ENCODE measurements around the gene POLR2J. TPM values are rescaled to one million over a fixed set of nuclear protein-coding genes. Genes with fewer than 3 reads are reported as not detected.
A peak's percentile ranks its signal among the peaks of the same experiment; 100 is the strongest.
"Not testable (repeated sequence)": the region's sequence is repeated elsewhere in the genome, so short reads cannot be mapped to it uniquely, and the experiment has no call there.

The POLR2J gene
- total RNA-seq, 2 donors from 2014 or later, result 35.0 to 40.3 TPM

GRCh38 chr7:102498321-102498720 lies 19.6 kb upstream of the POLR2J start:
- peak; percentile 73 for DNase-seq (ENCODE audit: low spot score)
- intact Hi-C loops (cut with DNase I), result not testable (repeated sequence)

DNA sequence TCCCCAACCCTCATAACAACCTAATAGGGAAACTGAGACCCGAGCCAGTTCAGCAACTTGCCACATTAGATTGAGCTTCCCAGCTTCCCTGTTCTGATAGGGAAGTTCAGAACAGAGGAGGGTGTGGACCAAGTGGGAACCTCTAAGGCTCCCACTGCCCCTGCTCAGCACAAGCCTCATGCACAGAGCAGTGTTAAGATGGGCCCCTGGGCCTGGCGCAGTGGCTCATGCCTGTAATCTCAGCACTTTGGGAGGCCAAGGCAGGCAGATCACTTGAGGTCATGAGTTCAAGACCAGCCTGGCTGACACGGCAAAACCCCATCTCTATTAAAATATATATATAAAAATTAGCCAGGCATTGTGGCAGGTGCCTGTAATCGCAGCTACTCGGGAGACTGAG lies 18.6 kb upstream of the POLR2J start:
- peak; percentile 58 for DNase-seq (ENCODE audit: low spot score)
- intact Hi-C loops (cut with DNase I), result not testable (repeated sequence)

DNA sequence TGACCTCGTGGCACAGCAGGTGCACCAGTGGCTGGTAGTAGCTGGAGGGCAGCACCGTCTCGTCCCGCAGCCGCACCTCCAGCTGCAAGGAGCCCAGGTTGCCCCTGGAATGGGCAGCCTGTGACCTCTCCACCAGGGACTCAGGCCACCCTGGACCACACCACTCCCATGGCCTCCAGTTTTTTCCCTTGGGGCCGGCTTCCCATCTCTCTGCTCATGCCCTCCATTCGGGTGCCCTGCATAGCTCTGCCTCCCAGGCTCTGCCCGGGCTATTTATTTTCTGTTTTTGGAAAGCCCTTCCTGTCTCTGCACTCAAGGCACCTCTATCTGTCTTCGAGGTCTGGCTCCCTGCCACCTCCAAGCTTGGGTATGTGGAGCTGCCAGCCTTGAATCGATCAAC lies 18.1 kb upstream of the POLR2J start:
- peak; percentile 66 for DNase-seq (ENCODE audit: low spot score)
- intact Hi-C loops (cut with DNase I), result not testable (repeated sequence)

GRCh38 chr7:102494473-102495149 lies 15.9 kb upstream of the POLR2J start:
- intact Hi-C loops (cut with DNase I); DNase-seq (ENCODE audit: low spot score): not testable (repeated sequence)

DNA sequence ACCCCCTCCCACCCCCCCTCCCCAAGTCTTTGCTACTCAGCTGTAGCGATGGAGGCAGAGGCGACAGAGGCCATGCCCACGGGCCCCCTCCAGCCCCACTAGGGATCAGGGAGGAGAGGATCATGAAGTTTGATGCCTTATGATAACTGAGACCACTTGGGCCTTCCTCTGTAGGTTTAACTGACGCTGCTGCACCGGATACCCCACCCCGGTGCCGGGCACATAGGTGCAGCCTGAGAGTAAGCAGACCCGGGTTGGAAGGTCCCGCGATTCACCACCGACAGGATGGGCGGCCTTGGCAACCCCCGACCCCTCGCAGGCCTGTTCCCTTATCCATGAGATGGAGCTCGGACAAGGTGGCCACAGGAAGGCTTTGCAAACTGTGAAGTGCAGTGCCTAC lies 15.3 kb upstream of the POLR2J start:
- peak; percentile 71 for DNase-seq (ENCODE audit: low spot score)
- intact Hi-C loops (cut with DNase I), result not testable (repeated sequence)

DNA sequence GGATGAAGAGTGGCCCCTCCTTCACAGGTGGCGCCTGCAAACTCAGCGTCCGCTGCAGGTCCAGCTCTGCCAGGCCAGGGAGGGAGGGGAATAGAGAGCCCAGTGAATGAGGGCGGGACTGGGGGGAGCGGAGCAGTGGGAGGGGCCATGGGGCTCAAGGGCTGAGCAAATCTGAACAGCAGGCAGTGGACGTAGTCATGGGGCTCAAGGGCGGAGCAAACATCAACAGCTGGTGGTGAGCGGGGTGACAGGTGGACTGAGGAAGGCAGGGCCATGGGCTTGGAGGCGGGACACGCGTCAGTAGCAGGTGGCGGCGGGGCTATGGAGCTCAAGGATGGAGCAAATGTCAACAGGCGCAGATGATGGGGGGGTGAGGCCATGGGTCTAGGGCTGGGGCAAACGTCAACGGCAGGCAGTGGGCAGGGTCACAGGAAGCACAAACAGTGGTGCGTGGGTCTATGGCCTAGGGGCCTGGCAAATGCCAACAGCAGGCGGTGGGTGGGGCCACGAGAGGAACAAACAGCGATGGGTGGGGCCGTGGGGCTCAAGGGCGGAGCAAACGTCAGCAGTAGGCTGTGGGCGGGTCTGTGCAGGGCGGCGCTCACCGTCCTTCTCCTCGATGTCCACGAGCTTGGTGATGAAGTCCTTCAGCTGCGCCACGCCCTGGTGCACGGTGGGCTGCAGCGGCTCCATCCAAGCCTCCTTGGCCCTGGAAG lies 14.7 kb upstream of the POLR2J start:
- intact Hi-C loops (cut with DNase I), result not testable (repeated sequence)
- DNase-seq (ENCODE audit: low spot score), result peak; percentile 20

- intact Hi-C loops (cut with DNase I), result not testable (repeated sequence)
- peak; percentile 78 for DNase-seq (ENCODE audit: low spot score)
Observed at GRCh38 chr7:102490529-102491075, 11.9 kb upstream of the POLR2J start.

DNA sequence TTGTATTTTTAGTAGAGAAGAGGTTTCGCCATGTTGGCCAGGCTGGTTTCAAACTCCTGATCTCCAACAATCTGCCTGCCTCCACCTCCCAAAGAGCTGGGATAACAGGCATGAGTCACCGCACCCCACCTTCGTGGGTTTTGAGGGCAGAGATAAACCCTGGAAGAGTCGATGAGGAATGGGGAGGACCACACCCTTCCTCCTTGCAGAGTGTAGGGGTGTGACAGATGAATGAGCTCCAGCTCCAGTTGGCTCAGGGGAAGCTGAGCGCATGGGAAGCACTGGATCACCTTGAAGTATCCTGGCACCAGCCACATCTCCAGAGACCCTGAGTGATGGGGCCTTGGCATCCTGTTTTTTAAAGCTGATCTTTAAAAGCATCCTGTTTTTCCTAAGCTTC lies 5.6 kb upstream of the POLR2J start:
- DNase-seq (ENCODE audit: low spot score); intact Hi-C loops (cut with DNase I): not testable (repeated sequence)

DNA sequence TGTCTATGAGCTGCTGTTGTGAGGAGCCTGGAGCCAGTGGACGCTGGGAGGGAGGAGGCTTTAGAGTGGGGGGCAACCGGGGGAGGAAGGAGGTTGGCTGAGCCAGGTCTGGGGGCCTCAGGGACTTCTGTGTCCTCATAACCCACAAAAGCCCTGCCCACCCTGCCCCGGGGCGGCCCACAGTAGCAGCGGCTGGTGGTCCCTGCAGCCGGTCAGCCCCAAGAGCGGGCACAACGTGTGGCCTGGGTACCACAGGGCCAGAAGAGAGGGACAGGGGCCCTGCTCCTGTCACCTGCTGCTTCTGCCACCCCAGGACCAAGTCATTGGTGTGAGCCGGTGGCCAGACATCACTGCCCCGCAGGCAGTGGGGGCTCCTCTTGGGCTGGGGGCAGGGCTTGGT lies 3.2 kb upstream of the POLR2J start:
- DNase-seq (ENCODE audit: low spot score), result peak; percentile 52
- intact Hi-C loops (cut with DNase I), result not testable (repeated sequence)

GRCh38 chr7:102479982-102480637 lies 1.4 kb upstream of the POLR2J start:
- intact Hi-C loops (cut with DNase I), result not testable (repeated sequence)
- DNase-seq (ENCODE audit: low spot score), result peak; percentile 79

DNA sequence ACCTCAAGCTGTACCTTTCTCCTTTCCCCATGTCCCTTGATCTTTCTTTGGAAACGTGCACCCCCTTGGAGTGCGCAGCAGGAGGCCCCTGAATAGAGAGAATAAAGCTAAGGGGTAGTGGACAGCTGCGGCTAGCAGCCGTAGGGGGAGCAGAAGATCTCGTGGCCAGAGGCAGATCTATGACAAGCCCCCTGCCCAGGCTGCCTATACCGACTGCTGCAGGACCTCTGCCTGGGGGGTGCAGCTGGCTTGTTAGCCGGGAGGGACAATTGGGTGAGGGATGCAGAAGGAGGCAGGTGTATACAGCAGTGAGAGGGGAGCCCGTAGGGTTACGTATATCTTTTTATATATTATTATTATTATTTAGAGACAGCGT lies 475 bp upstream of the POLR2J start:
- DNase-seq (ENCODE audit: low spot score); intact Hi-C loops (cut with DNase I): not testable (repeated sequence)

DNA sequence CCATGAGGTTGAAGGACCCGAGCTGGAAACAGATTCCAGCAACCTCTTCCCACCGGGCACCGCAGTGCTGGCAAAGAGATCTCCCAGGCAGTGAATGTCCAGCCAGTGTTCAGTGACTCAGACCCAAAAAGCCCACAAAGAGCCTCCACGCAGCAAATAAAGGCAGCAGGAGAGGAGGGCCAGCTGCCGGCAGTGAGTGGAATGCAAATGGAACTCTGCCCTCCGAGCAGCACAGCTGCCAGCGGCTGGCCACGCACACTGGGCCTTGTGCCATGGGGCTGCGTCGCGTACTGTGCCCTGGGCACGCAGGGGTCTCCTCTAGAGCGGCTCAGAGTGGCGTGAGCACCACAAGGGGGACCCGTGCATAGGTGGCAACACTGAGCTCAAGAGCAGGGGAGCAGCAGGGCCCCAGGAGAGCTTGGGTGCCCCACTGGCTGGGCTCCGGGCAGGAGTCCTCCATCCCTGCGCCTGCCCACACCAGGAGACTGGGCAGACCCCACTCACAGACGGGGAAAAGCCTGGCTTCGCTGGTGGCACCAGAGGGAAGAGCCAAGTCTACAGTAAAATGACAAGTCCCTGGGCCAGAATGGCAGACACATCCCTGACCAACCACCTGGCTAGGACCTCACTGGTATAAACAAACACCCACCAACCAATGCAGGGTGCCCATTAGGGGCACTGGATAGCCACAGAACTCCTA lies 3.8 kb downstream of the POLR2J start:
- intact Hi-C loops (cut with DNase I); DNase-seq (ENCODE audit: low spot score): not testable (repeated sequence)

DNA sequence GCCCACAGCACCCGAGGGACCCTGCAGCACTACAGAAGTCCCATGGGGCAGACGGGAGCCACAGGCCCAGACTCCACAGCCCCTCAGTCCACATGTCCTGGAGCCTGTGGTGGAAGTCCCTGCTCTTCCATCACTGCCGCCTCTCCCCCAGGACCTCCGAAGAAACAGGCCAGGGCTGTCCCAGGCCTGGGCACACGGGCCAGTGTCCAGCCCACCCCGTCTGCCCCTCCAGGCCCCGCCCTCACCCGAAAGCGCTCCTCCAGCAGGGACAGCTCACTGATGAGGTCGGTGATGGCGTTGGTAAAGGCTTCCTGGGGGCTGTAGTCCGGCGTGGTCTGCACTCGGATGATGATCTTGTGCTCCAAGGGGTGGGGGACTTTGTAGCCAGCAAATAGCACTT lies 4.6 kb downstream of the POLR2J start:
- peak; percentile 50 for DNase-seq (ENCODE audit: low spot score)
- intact Hi-C loops (cut with DNase I), result not testable (repeated sequence)

DNA sequence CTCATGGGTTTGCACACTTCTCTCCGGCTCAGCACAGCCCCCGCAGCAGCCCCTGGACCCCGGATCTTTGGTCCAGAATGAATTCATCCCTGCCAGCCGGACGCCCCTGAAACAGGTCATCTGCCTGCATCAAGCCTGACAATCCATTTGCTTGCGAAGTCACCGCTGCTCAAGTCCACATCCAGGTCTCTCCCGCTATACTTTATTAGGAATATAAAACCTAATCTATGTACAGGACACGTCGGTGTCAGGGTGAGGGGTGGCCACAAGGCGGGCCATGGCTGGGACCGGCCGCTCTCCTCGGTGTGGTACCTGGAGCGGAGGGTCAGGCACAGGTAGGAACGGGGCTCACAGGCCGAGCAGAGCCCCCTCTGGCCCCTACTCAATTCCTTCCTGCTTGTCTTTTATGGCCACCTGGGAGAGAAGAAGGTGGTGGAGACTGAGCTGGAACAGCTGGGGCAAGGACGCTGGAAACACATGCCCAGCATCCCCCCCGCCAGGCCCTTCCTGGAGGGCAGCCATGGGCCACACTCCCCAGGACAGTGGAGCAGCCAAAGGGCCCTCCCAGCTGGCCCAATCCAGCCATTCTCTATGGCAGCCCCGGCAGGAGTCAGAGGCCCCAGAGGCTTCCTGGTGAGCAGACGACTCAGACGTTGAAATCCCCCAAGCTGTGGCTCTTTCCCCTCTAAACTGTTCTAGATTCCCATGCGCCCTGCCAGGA lies 5.3 kb downstream of the POLR2J start:
- DNase-seq (ENCODE audit: low spot score), result peak; percentile 62
- intact Hi-C loops (cut with DNase I), result no loop called here

- intact Hi-C loops (cut with DNase I), result no loop called here
- no peak for DNase-seq (ENCODE audit: low spot score)
Observed at GRCh38 chr7:102472126-102473041, 6.3 kb downstream of the POLR2J start.

GRCh38 chr7:102471791-102472125 lies 7.0 kb downstream of the POLR2J start:
- no peak for DNase-seq (ENCODE audit: low spot score)
- intact Hi-C loops (cut with DNase I), result no loop called here

- intact Hi-C loops (cut with DNase I), result no loop called here
- no peak for DNase-seq (ENCODE audit: low spot score)
Observed at GRCh38 chr7:102469972-102470825, 8.5 kb downstream of the POLR2J start.

Data from posterior vena cava (tissue), 2 donors.